Progenitor cell of endocrine pancreas (in vitro differentiated cells): ENCODE measurements around the gene TDRD7. TPM values are rescaled to one million over a fixed set of nuclear protein-coding genes. Genes with fewer than 3 reads are reported as not detected.

Source experiments
- DNase-seq: peaks from one replicate; pipeline ENCODE4 v3.0.0; 2021; ENCODE audit warnings: low spot score; ENCODE audit not compliant: unreplicated experiment
- H3K27ac Mint-ChIP-seq: 2 replicates; pipeline ENCODE4 v1.8.0; 2021; ENCODE audit warnings: mild to moderate bottlenecking, moderate library complexity, mixed read lengths
- H3K27me3 Mint-ChIP-seq: 2 replicates; pipeline ENCODE4 v1.8.0; 2021; ENCODE audit warnings: mixed read lengths
- H3K36me3 Mint-ChIP-seq: 2 replicates; pipeline ENCODE4 v1.8.0; 2022; ENCODE audit warnings: mixed read lengths; ENCODE audit not compliant: insufficient read depth
- H3K4me1 Mint-ChIP-seq: 2 replicates; pipeline ENCODE4 v1.8.0; 2021; ENCODE audit warnings: low read depth, mixed read lengths
- H3K4me3 Mint-ChIP-seq: 2 replicates; pipeline ENCODE4 v1.8.0; 2021; ENCODE audit warnings: low read depth, mild to moderate bottlenecking, moderate library complexity, mixed read lengths
- H3K9me3 Mint-ChIP-seq: 2 replicates; pipeline ENCODE4 v1.8.0; 2021; ENCODE audit warnings: low read depth, mixed read lengths
- total RNA-seq: library from RNA; stranded (reverse); gene quantifications from 2 replicates; pipeline ENCODE4 v1.2.1, GENCODE V29; 2021
- TF ChIP-seq, protein P1 (sequence below): fragments of 200-600 bp; sonication (generic); IDR thresholded peaks from one replicate; pipeline ENCODE4 v1.5.0; 2021; ENCODE audit warnings: antibody characterized with exemption, mild to moderate bottlenecking; ENCODE audit not compliant: unreplicated experiment

TDRD7 gene
- total RNA-seq, 1 donor from 2014 or later, result 14.2 TPM

DNA sequence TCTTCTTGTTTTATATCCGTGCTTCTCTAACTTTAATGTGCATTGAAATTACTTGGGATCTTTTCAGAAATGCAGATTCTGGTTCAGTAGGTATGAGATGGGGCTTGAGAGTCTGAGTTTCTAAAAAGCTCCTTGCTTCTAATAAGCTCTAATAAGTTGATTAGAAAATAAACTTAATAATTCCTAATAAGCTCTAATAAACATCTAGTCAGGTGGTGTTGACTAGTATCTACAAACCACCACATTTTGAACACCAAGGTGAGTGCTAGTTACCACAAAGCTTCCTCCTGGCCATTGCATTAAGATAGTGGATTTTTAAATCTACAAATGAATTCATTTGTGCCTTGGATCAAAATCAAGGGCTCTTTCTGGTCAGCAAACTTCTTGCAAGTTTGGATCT is 94.9 kb downstream of the TDRD7 start:
- Mint-ChIP-seq H3K36me3 (peaks cover under 1% of the 10 kb centered on the region), H3K4me3 (no peak overlapping the region), H3K27ac (no peak overlapping the region), H3K4me1 (peaks cover 28% of the 10 kb centered on the region), H3K27me3 (peaks cover 16% of the 10 kb centered on the region), H3K9me3 (no peaks in the 10 kb centered on the region)
- no peak for DNase-seq
- TF ChIP-seq, protein P1, sequence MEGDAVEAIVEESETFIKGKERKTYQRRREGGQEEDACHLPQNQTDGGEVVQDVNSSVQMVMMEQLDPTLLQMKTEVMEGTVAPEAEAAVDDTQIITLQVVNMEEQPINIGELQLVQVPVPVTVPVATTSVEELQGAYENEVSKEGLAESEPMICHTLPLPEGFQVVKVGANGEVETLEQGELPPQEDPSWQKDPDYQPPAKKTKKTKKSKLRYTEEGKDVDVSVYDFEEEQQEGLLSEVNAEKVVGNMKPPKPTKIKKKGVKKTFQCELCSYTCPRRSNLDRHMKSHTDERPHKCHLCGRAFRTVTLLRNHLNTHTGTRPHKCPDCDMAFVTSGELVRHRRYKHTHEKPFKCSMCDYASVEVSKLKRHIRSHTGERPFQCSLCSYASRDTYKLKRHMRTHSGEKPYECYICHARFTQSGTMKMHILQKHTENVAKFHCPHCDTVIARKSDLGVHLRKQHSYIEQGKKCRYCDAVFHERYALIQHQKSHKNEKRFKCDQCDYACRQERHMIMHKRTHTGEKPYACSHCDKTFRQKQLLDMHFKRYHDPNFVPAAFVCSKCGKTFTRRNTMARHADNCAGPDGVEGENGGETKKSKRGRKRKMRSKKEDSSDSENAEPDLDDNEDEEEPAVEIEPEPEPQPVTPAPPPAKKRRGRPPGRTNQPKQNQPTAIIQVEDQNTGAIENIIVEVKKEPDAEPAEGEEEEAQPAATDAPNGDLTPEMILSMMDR, result no peak

DNA sequence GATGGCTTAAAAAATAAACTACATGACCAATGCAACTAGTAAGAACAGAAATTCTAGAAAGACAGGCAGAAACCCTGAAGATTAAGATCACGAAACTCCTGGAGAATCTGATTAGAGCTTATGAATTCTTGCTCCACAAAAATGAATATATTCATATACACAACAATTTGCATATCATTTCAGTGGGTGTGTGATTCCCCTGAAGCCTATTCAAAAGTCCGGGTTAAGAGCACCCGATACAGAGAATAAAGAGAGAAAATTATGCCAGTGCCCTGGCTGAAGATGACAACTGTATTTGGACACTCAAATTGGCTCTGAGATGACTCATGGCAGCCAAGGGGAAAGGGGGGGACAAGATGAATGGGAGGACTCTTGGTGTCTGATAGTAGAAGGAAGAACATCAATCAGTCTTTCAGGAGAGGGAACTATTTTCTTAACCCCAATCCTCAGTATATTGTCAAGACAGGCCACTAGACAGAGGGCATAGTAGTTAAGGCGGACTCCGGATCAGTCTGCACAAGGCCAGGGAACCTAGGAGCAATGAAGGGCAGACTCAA is 95.6 kb downstream of the TDRD7 start:
- peaks cover 16% of the 10 kb centered on the region for H3K27me3 Mint-ChIP-seq

DNA sequence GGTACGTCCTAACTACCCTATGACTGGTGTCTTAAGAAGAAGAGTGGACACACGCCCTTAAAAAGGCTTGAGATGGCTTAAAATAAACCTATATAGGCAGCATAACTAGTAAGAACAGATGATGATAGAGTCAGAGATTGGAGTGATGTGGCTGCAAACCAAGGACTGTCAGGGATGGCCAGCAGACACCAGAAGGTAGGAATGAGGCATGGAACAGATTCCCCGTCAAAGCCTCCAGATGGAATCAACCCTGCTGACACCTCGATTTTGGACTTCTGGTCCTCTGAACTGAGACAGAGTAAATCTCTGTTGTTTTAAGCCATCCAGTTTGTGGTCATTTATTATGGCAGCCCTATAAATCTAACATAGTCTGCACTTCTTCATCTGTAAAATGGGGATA is 97.0 kb downstream of the TDRD7 start:
- Mint-ChIP-seq H3K36me3 (peaks cover 4% of the 10 kb centered on the region), H3K9me3 (no peaks in the 10 kb centered on the region)
- DNase-seq, result no peak

More for the DNA sequence above, 95.6 kb downstream of the TDRD7 start:
- no peak for DNase-seq
- Mint-ChIP-seq H3K4me3 (no peak overlapping the region), H3K4me1 (peaks cover 27% of the 10 kb centered on the region), H3K27ac (no peak overlapping the region), H3K9me3 (no peaks in the 10 kb centered on the region), H3K36me3 (peaks cover 4% of the 10 kb centered on the region)
- TF ChIP-seq, protein P1, result no peak

DNA sequence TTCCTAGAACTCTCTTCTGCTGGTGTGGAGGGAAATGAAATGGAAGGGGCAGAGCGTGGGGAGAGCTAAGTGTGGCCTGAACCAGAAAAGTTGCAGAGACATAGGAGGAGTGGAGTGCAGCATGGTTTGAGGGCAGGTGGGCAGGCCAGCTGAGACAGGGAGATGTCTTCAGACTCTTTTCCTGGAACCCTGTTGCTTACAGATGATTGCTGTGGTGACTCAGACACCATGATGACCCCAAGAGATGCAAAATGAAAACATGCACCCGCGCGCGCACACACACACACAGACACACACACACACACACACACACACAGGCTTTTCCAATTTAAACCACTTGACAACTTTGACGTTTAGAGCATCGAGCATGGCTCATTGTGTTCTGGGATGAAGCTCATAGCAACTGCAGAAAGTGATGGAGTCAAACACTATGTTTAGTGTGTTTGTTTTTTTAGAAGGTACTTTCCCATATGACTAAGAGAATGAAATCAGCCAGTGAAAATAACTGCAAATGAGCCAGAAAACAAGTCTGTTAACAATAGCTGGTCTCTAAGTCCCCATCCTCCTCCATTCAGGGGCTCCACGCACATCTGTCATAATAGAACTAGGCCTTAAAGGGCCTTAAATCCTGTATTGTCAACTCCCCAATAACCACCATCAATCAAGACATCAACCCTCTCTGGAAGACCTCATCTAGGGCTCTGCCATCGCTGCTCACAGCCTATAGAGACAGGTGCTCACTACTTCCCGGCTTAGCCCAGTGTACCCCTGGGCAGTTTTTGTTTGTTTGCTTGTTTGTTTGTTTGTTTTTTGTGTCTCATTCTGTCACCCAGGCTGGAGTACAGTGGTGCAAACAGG is 99.1 kb downstream of the TDRD7 start:
- DNase-seq, result no peak
- Mint-ChIP-seq H3K9me3 (no peaks in the 10 kb centered on the region), H3K4me3 (no peak overlapping the region), H3K36me3 (peaks cover 4% of the 10 kb centered on the region), H3K27me3 (no peaks in the 10 kb centered on the region), H3K4me1 (no peaks in the 10 kb centered on the region), H3K27ac (no peak overlapping the region)
- TF ChIP-seq, protein P1, result no peak

More for the DNA sequence above, 97.0 kb downstream of the TDRD7 start:
- peaks cover 13% of the 10 kb centered on the region for H3K4me1 Mint-ChIP-seq
- H3K27me3 Mint-ChIP-seq, result peaks cover 3% of the 10 kb centered on the region
- H3K4me3 Mint-ChIP-seq, result no peak overlapping the region
- H3K27ac Mint-ChIP-seq, result no peak overlapping the region
- TF ChIP-seq, protein P1, result no peak

DNA sequence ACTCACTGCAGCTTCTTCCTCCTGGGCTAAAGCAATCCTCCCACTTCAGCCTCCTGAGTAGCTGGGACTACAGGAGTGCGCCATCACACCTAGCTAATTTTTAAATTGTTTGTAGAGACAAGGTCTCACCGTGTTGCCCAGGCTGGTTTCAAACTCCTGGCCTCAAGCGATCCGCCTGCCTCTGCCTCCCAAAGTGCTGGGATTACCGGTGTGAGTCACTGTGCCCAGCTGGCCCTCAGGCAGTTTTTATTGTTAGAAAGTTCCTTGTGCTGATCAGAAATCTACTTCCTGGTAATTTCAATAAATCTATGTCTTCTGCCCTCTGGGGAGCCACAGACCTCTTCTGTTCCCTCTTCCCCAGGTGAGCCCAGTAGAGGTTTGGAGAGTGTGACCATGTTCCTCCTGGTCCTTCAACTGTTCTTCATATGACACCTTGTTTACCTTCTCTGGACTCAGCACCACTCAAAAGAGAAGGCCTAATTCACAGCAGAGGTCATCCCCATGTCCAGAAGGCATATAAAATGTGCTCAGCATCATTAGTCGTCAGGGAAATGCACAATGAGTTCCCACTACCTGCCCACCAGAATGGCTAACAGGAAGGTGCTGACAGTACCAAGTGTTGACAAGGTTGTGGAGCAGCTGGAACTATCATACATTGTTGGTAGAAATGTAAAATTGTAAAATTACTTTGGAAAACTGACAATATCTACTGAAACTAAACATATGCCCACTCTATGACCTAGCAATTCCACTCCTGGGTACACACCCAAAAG is 99.9 kb downstream of the TDRD7 start:
- Mint-ChIP-seq H3K4me3 (no peak overlapping the region), H3K27me3 (peaks cover 4% of the 10 kb centered on the region), H3K9me3 (no peaks in the 10 kb centered on the region), H3K27ac (no peak overlapping the region), H3K4me1 (no peaks in the 10 kb centered on the region), H3K36me3 (peaks cover 4% of the 10 kb centered on the region)
- TF ChIP-seq, protein P1, result no peak
- no peak for DNase-seq
